HCT116 (cell line): ENCODE data around the gene DMD. TPM values are rescaled to one million over a fixed set of nuclear protein-coding genes. Genes with fewer than 3 reads are reported as not detected.

Source experiments
- ATAC-seq: fragments of 200-7000 bp; cut with Tn5 transposase; 2 replicates; pipeline ENCODE4 v1.9.1; 2020; ENCODE audit warnings: mild to moderate bottlenecking, moderate library complexity
- BruUV-seq: library from RNA; stranded (reverse); fragments of 400-500 nt; replicated peaks from 2 replicates; lab custom pipeline; 2021; lab: Mats Ljungman, UMichigan
- CTCF ChIA-PET: fragments of 300-600 bp; sonication (Branson Sonifier 250); formaldehyde crosslinking; loops from one replicate; lab custom pipeline; 2021; ENCODE audit warnings: antibody characterized with exemption; lab: Charles Lee
- POLR2A ChIA-PET: fragments of 300-600, 350-600 bp; sonication (Branson Sonifier 250); formaldehyde crosslinking; loops from one replicate; lab custom pipeline; 2021; ENCODE audit warnings: antibody characterized with exemption; lab: Charles Lee
- RAD21 ChIA-PET, 2 experiments: fragments of 300-600 bp; sonication (Branson Sonifier 250); formaldehyde crosslinking; loops; one replicate each; lab custom pipeline; 2023; ENCODE audit warnings: low total read pairs in 2 of 2; ENCODE audit not compliant: uncharacterized antibody in 2 of 2, unreplicated experiment in 2 of 2, low non-redundant PET in 1 of 2; lab: Charles Lee
- DNase-seq: peaks from one replicate; pipeline ENCODE4 v3.0.0-alpha.2; 2010; ENCODE audit warnings: low read depth, low spot score
- H2AFZ ChIP-seq: fragments of 200-600 bp; shearing (Covaris generic), sonication (generic); 2 replicates; pipeline ENCODE4 v1.6.1; 2017; ENCODE audit warnings: low read depth, mixed run types, mixed read lengths, antibody characterized with exemption, low read length; ENCODE audit not compliant: poor library complexity, severe bottlenecking
- H3K27ac ChIP-seq: 2 replicates; pipeline ENCODE4 v1.5.1; 2012; ENCODE audit warnings: low read depth, low read length
- H3K27me3 ChIP-seq: fragments of 200-600 bp; sonication (generic); 2 replicates; pipeline ENCODE4 v1.6.1; 2016; ENCODE audit warnings: mixed run types, low read length, mixed read lengths; ENCODE audit not compliant: insufficient read depth
- H3K36me3 ChIP-seq, 2 experiments: fragments of 200-500 bp in 1 of 2; fragments of 200-600 bp in 1 of 2; sonication (Bioruptor generic) in 1 of 2; sonication (generic) in 1 of 2; 2 replicates each; pipeline versions ENCODE4 v1.5.1 to v1.6.1; 2014 to 2016; ENCODE audit warnings: low read length in 2 of 2, inconsistent platforms in 1 of 2, mixed read lengths in 1 of 2, mixed run types in 1 of 2; ENCODE audit not compliant: insufficient read depth in 2 of 2, control insufficient read depth in 1 of 2
- H3K4me1 ChIP-seq, 2 experiments: fragments of 200-600 bp in 1 of 2; sonication (generic) in 1 of 2; 2 replicates each; pipeline versions ENCODE4 v1.5.1 to v1.6.1; 2012 to 2017; ENCODE audit warnings: low read length in 2 of 2, inconsistent platforms in 1 of 2, mild to moderate bottlenecking in 1 of 2, mixed read lengths in 1 of 2, mixed run types in 1 of 2, moderate library complexity in 1 of 2; ENCODE audit not compliant: insufficient read depth in 2 of 2, control insufficient read depth in 1 of 2
- H3K4me2 ChIP-seq: fragments of 200-600 bp; sonication (generic); 2 replicates; pipeline ENCODE4 v1.6.1; 2017; ENCODE audit warnings: mixed run types, low read length, mixed read lengths
- H3K4me3 ChIP-seq, 2 experiments: fragments of 200-600 bp in 1 of 2; sonication (generic) in 1 of 2; replicated peaks in 1 of 2; 2 replicates each; pipeline ENCODE4 v1.5.1; 2011 to 2016; ENCODE audit warnings: low read length in 2 of 2, control low read depth in 1 of 2, low read depth in 1 of 2, mild to moderate bottlenecking in 1 of 2, mixed read lengths in 1 of 2, mixed run types in 1 of 2
- H3K79me2 ChIP-seq: fragments of 200-600 bp; sonication (generic); 2 replicates; pipeline ENCODE4 v1.6.1; 2017; ENCODE audit warnings: mild to moderate bottlenecking, mixed run types, low read length, moderate library complexity, mixed read lengths; ENCODE audit not compliant: insufficient read depth
- H3K9ac ChIP-seq: fragments of 200-600 bp; sonication (generic); 2 replicates; pipeline ENCODE4 v1.6.1; 2016; ENCODE audit warnings: low read length, mixed read lengths
- H3K9me2 ChIP-seq: fragments of 200-600 bp; sonication (generic), shearing (Covaris generic); 2 replicates; pipeline ENCODE4 v1.6.1; 2017; ENCODE audit warnings: mixed run types, mild to moderate bottlenecking, moderate library complexity; ENCODE audit not compliant: insufficient read depth
- H3K9me3 ChIP-seq, 2 experiments: fragments of 200-500 bp in 1 of 2; fragments of 200-600 bp in 1 of 2; sonication (Bioruptor generic) in 1 of 2; sonication (generic) in 1 of 2; 2 replicates each; pipeline ENCODE4 v1.6.1; 2014 to 2017; ENCODE audit warnings: low read length in 2 of 2, mixed read lengths in 2 of 2, inconsistent platforms in 1 of 2, low read depth in 1 of 2, mild to moderate bottlenecking in 1 of 2, mixed run types in 1 of 2, moderate library complexity in 1 of 2; ENCODE audit not compliant: control insufficient read depth in 1 of 2, insufficient read depth in 1 of 2
- H4K20me1 ChIP-seq: fragments of 200-600 bp; sonication (generic), shearing (Covaris generic); 2 replicates; pipeline ENCODE4 v1.6.1; 2017; ENCODE audit warnings: mixed run types, mild to moderate bottlenecking, moderate library complexity; ENCODE audit not compliant: insufficient read depth
- CBX3 ChIP-seq: IDR thresholded peaks from 2 replicates; pipeline ENCODE4 v1.6.1; 2012; ENCODE audit warnings: low read depth
- EGR1 ChIP-seq: IDR thresholded peaks from 2 replicates; pipeline ENCODE4 v1.6.1; 2012; ENCODE audit warnings: low read depth
- ELF1 ChIP-seq: IDR thresholded peaks from 2 replicates; pipeline ENCODE4 v1.6.1; 2012; ENCODE audit warnings: low read depth, borderline replicate concordance
- EZH2phosphoT487 ChIP-seq: fragments of 200-600 bp; IDR thresholded peaks from 2 replicates; pipeline ENCODE4 v1.6.1; 2018; ENCODE audit warnings: antibody characterized with exemption, borderline replicate concordance
- FOSL1 ChIP-seq: IDR thresholded peaks from 2 replicates; pipeline ENCODE4 v1.6.1; 2012; ENCODE audit warnings: low read depth
- JUND ChIP-seq: IDR thresholded peaks from 2 replicates; pipeline ENCODE4 v1.6.1; 2012
- MAX ChIP-seq: IDR thresholded peaks from 2 replicates; pipeline ENCODE4 v1.6.1; 2012
- POLR2AphosphoS5 ChIP-seq: IDR thresholded peaks from 2 replicates; pipeline ENCODE4 v1.6.1; 2011; ENCODE audit warnings: mild to moderate bottlenecking, low read depth, low read length, moderate library complexity
- REST ChIP-seq: IDR thresholded peaks from 2 replicates; pipeline ENCODE4 v1.6.1; 2012; ENCODE audit warnings: low read depth
- SIN3A ChIP-seq: IDR thresholded peaks from 2 replicates; pipeline ENCODE4 v1.6.1; 2012; ENCODE audit warnings: low read depth
- SRF ChIP-seq: IDR thresholded peaks from 2 replicates; pipeline ENCODE4 v1.6.1; 2012; ENCODE audit warnings: low read depth
- TCF7L2 ChIP-seq: IDR thresholded peaks from 2 replicates; pipeline ENCODE4 v1.7.0; 2011; ENCODE audit warnings: borderline replicate concordance, inconsistent platforms; ENCODE audit not compliant: insufficient read depth, insufficient read length; ENCODE audit errors: extremely low read depth
- YY1 ChIP-seq: IDR thresholded peaks from 2 replicates; pipeline ENCODE4 v1.6.1; 2011; ENCODE audit warnings: low read length, low read depth, moderate library complexity, mild to moderate bottlenecking; ENCODE audit not compliant: insufficient replicate concordance; ENCODE audit errors: extremely low read depth
- intact Hi-C: fragments of 100-400 bp; cut with micrococcal nuclease; formaldehyde crosslinking; loops from 2 replicates; pipeline ENCODE4 v1.10.0; 2022
- total RNA-seq: library from RNA; stranded (reverse); gene quantifications from one replicate; pipeline ENCODE4 v1.2.1, GENCODE V29; 2021; ENCODE audit not compliant: unreplicated experiment
- TF ChIP-seq, protein P1 (sequence below): IDR thresholded peaks from 2 replicates; pipeline ENCODE4 v1.6.1; 2011; ENCODE audit warnings: mild to moderate bottlenecking, low read length, moderate library complexity; ENCODE audit not compliant: insufficient replicate concordance; ENCODE audit errors: extremely low read depth

DMD gene
- total RNA-seq, 1 experiment from 2014 or later: 0.05 TPM

DNA sequence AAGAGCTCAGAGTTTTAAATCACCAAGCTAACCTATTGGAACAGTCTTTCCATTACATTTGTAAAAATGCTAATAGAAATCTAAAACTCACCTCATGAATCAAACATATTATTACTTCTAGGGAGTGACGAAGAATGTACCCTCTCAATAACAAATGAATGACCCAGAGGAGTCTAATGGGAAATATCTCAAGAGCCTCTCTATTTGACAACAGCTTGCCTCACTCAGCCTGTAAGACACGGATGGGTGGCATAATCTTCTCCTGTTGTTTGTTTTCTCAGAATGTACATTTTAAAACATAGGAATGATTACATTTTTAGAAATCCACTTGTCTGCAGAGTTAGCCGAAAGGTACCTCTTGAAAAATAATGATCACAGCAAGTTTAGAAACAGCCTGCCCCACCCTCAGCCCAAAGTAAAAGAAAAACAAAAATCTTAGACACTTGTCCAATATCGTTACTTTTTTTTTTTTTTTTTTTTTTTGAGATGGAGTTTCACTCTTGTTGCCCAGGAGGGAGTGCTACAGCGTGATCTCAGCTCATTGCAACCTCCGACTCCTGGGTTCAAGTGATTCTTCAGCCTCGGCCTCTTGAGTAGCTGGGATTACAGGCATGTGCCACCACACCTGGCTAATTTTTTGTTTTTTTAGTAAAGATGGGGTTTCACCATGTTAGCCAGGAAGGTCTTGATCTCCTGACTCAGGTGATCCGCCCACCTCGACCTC is 1955.9 kb downstream of the DMD start:
- DNase-seq: no peak
- ATAC-seq: no peak
- no TSS peak for BruUV-seq
- H3K9ac ChIP-seq: no peak overlapping the region
- H3K36me3 ChIP-seq: no peaks in the 10 kb centered on the region
- no peak overlapping the region for H3K4me3 ChIP-seq
- no peaks in the 10 kb centered on the region for H3K9me3 ChIP-seq
- TF ChIP-seq, protein P1, sequence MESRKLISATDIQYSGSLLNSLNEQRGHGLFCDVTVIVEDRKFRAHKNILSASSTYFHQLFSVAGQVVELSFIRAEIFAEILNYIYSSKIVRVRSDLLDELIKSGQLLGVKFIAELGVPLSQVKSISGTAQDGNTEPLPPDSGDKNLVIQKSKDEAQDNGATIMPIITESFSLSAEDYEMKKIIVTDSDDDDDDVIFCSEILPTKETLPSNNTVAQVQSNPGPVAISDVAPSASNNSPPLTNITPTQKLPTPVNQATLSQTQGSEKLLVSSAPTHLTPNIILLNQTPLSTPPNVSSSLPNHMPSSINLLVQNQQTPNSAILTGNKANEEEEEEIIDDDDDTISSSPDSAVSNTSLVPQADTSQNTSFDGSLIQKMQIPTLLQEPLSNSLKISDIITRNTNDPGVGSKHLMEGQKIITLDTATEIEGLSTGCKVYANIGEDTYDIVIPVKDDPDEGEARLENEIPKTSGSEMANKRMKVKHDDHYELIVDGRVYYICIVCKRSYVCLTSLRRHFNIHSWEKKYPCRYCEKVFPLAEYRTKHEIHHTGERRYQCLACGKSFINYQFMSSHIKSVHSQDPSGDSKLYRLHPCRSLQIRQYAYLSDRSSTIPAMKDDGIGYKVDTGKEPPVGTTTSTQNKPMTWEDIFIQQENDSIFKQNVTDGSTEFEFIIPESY: no peak
- TF ChIP-seq SIN3A (no peak), SRF (no peak), YY1 (no peak), CBX3 (no peak), ELF1 (no peak), TCF7L2 (no peak), EZH2phosphoT487 (no peak), EGR1 (no peak), REST (no peak), FOSL1 (no peak), MAX (no peak), JUND (no peak), POLR2AphosphoS5 (no peak)
- no peaks in the 10 kb centered on the region for H3K79me2 ChIP-seq
- intact Hi-C loops: no loop called here
- H3K27ac ChIP-seq: no peak overlapping the region
- H3K4me2 ChIP-seq: no peak overlapping the region
- H3K9me2 ChIP-seq: no peaks in the 10 kb centered on the region
- H4K20me1 ChIP-seq: no peaks in the 10 kb centered on the region
- ChIA-PET CTCF (no interaction called here), RAD21 (no interaction called here), POLR2A (no interaction called here)
- no peak overlapping the region for H2AFZ ChIP-seq
- H3K27me3 ChIP-seq: no peaks in the 10 kb centered on the region
- H3K4me1 ChIP-seq: no peaks in the 10 kb centered on the region
